LNCaP clone FGC (cell line): ENCODE results near the gene PCAT7.
"Not testable (repeated sequence)": the region's sequence is repeated elsewhere in the genome, so short reads cannot be mapped to it uniquely, and the experiment has no call there.

Experiments used
- DNase-seq: peaks from one replicate; pipeline ENCODE4 v3.0.0-alpha.2; 2011; ENCODE audit warnings: low read depth
- H3K4me3 ChIP-seq: 2 replicates; pipeline ENCODE4 v1.5.1; 2011; ENCODE audit warnings: mild to moderate bottlenecking, low read depth, low read length, control low read depth
- CTCF ChIP-seq: IDR thresholded peaks from 2 replicates; pipeline ENCODE4 v1.5.1; 2012; ENCODE audit warnings: mild to moderate bottlenecking; ENCODE audit not compliant: control insufficient read depth, insufficient read depth; ENCODE audit errors: extremely low read depth

Gene PCAT7

GRCh38 chr9:94563548-94563947 lies 8.7 kb downstream of the PCAT7 start:
- TF ChIP-seq CTCF, result no peak
- no peak for DNase-seq
- H3K4me3 ChIP-seq, result no peak overlapping the region

- DNase-seq, H3K4me3 ChIP-seq: not testable (repeated sequence)
These were observed 9.4 kb downstream of the PCAT7 start for GRCh38 chr9:94564279-94564678.

GRCh38 chr9:94566550-94566949 lies 11.7 kb downstream of the PCAT7 start:
- TF ChIP-seq CTCF, result no peak
- H3K4me3 ChIP-seq, result no peak overlapping the region
- DNase-seq, result no peak

GRCh38 chr9:94567271-94567670 lies 12.4 kb downstream of the PCAT7 start:
- no peak for TF ChIP-seq CTCF
- H3K4me3 ChIP-seq, result no peak overlapping the region
- no peak for DNase-seq

GRCh38 chr9:94568250-94568889 lies 13.5 kb downstream of the PCAT7 start:
- H3K4me3 ChIP-seq, result no peak overlapping the region

GRCh38 chr9:94568972-94569712 lies 14.3 kb downstream of the PCAT7 start:
- no peak overlapping the region for H3K4me3 ChIP-seq
- no peak for DNase-seq
- no peak for TF ChIP-seq CTCF

More at GRCh38 chr9:94568250-94568889, 13.5 kb downstream of the PCAT7 start:
- DNase-seq, result no peak
- TF ChIP-seq CTCF, result no peak

- no peak overlapping the region for H3K4me3 ChIP-seq
- TF ChIP-seq CTCF, result no peak
- DNase-seq, result no peak
These were observed 21.2 kb downstream of the PCAT7 start for GRCh38 chr9:94576131-94576530.
